ENCODE results near the gene MAK. TPM values are rescaled to one million over a fixed set of nuclear protein-coding genes. Genes with fewer than 3 reads are reported as not detected.
"Not testable (repeated sequence)": the region's sequence is repeated elsewhere in the genome, so short reads cannot be mapped to it uniquely, and the experiment has no call there.

MAK gene
- total RNA-seq, 2 experiments from 2014 or later = 0.10 TPM; not detected in 1

- ChIA-PET POLR2A (interaction anchor here (3.6 kb wide), 1 partner anchor 50 kb away, joined by 16 read pairs; the partner anchor contains the start of genes C6orf52 and PAK1IP1), CTCF (ENCODE audit: unreplicated experiment) (no interaction called here)
- H3K9me3 ChIP-seq (ENCODE audit: low read length) = no peaks in the 10 kb centered on the region
- no peaks in the 10 kb centered on the region for H3K9me2 ChIP-seq (ENCODE audit: insufficient read depth, low read length)
- peaks cover 29% of the 10 kb centered on the region for H3K79me2 ChIP-seq (ENCODE audit: insufficient read depth, low read depth, low read length)
- TF ChIP-seq CTCF (conservative IDR thresholded peaks at IDR 0.05; ENCODE audit: low read length) (no peak), EZH2phosphoT487 (IDR thresholded peaks at IDR 0.05; ENCODE audit: borderline replicate concordance, low read depth, low read length) (no peak)
- peaks cover 27% of the 10 kb centered on the region for H3K4me1 ChIP-seq (ENCODE audit: insufficient read depth, low read length, poor library complexity, severe bottlenecking)
- no peak overlapping the region for H3K4me2 ChIP-seq (ENCODE audit: low read length)
- no peak overlapping the region for H3K27ac ChIP-seq (ENCODE audit: low read depth, low read length, poor library complexity, severe bottlenecking)
- H4K20me1 ChIP-seq (ENCODE audit: insufficient read depth, low read length) = no peaks in the 10 kb centered on the region
- no TSS peak for BruUV-seq (replicated peaks)
- no peak overlapping the region for H3K4me3 ChIP-seq (ENCODE audit: low read depth, low read length, poor library complexity, severe bottlenecking)
- H3K36me3 ChIP-seq (ENCODE audit: insufficient read depth, low read length) = peaks cover 11% of the 10 kb centered on the region; the same call in 1 of the 2 replicates
- intact Hi-C loops (cut with micrococcal nuclease; ENCODE audit: unreplicated experiment) = loop anchor here (5.0 kb wide), 1 partner anchor 233 kb away; no protein-coding TSS in a partner anchor
- no peak overlapping the region for H2AFZ ChIP-seq (ENCODE audit: low read length)
- no peak for DNase-seq (ENCODE audit: low spot score)
Measured at GRCh38 chr6:10745116-10745515, 93.2 kb downstream of the MAK start.

GRCh38 chr6:10743515-10743914, 94.8 kb downstream of the MAK start:
- peaks cover 12% of the 10 kb centered on the region for H3K4me1 ChIP-seq (ENCODE audit: insufficient read depth, low read length, poor library complexity, severe bottlenecking)
- DNase-seq (ENCODE audit: low spot score) = no peak
- H3K79me2 ChIP-seq (ENCODE audit: insufficient read depth, low read depth, low read length) = peaks cover 13% of the 10 kb centered on the region
- H4K20me1 ChIP-seq (ENCODE audit: insufficient read depth, low read length) = no peaks in the 10 kb centered on the region
- H2AFZ ChIP-seq (ENCODE audit: low read length) = no peak overlapping the region
- TF ChIP-seq EZH2phosphoT487 (IDR thresholded peaks at IDR 0.05; ENCODE audit: borderline replicate concordance, low read depth, low read length) (no peak), CTCF (conservative IDR thresholded peaks at IDR 0.05; ENCODE audit: low read length) (no peak)
- BruUV-seq (replicated peaks) = no TSS peak
- intact Hi-C loops (cut with micrococcal nuclease; ENCODE audit: unreplicated experiment) = no loop called here
- no peaks in the 10 kb centered on the region for H3K9me2 ChIP-seq (ENCODE audit: insufficient read depth, low read length)
- CTCF ChIA-PET (ENCODE audit: unreplicated experiment) = no interaction called here
- H3K9me3 ChIP-seq (ENCODE audit: low read length) = no peaks in the 10 kb centered on the region
- no peak overlapping the region for H3K4me3 ChIP-seq (ENCODE audit: low read depth, low read length, poor library complexity, severe bottlenecking)
- POLR2A ChIA-PET = interaction anchor here (0.7 kb wide), 1 partner anchor 314 kb away, joined by 3 read pairs; no protein-coding TSS in a partner anchor
- H3K4me2 ChIP-seq (ENCODE audit: low read length) = no peak overlapping the region
- no peak overlapping the region for H3K27ac ChIP-seq (ENCODE audit: low read depth, low read length, poor library complexity, severe bottlenecking)
- no peaks in the 10 kb centered on the region for H3K36me3 ChIP-seq (ENCODE audit: insufficient read depth, low read length)

GRCh38 chr6:10742251-10742650, 96.1 kb downstream of the MAK start:
- no peaks in the 10 kb centered on the region for H3K9me2 ChIP-seq (ENCODE audit: insufficient read depth, low read length)
- H3K4me3 ChIP-seq (ENCODE audit: low read depth, low read length, poor library complexity, severe bottlenecking) = no peak overlapping the region
- intact Hi-C loops (cut with micrococcal nuclease; ENCODE audit: unreplicated experiment) = no loop called here
- BruUV-seq (replicated peaks) = no TSS peak
- TF ChIP-seq EZH2phosphoT487 (IDR thresholded peaks at IDR 0.05; ENCODE audit: borderline replicate concordance, low read depth, low read length) (no peak), CTCF (conservative IDR thresholded peaks at IDR 0.05; ENCODE audit: low read length) (no peak)
- no peak overlapping the region for H3K27ac ChIP-seq (ENCODE audit: low read depth, low read length, poor library complexity, severe bottlenecking)
- peaks cover 4% of the 10 kb centered on the region; the same call in 1 of the 2 replicates for H3K79me2 ChIP-seq (ENCODE audit: insufficient read depth, low read depth, low read length)
- DNase-seq (ENCODE audit: low spot score) = no peak
- no peak overlapping the region for H2AFZ ChIP-seq (ENCODE audit: low read length)
- no peaks in the 10 kb centered on the region for H4K20me1 ChIP-seq (ENCODE audit: insufficient read depth, low read length)
- H3K36me3 ChIP-seq (ENCODE audit: insufficient read depth, low read length) = no peaks in the 10 kb centered on the region
- peaks cover 11% of the 10 kb centered on the region for H3K4me1 ChIP-seq (ENCODE audit: insufficient read depth, low read length, poor library complexity, severe bottlenecking)
- CTCF ChIA-PET (ENCODE audit: unreplicated experiment) = no interaction called here
- no peak overlapping the region for H3K4me2 ChIP-seq (ENCODE audit: low read length)
- POLR2A ChIA-PET = no interaction called here
- no peaks in the 10 kb centered on the region for H3K9me3 ChIP-seq (ENCODE audit: low read length)

- CTCF ChIA-PET (ENCODE audit: unreplicated experiment); H3K4me2 ChIP-seq (ENCODE audit: low read length); BruUV-seq (replicated peaks); H2AFZ ChIP-seq (ENCODE audit: low read length); H3K9me2 ChIP-seq (ENCODE audit: insufficient read depth, low read length); H3K9me3 ChIP-seq (ENCODE audit: low read length); intact Hi-C loops (cut with micrococcal nuclease; ENCODE audit: unreplicated experiment); H3K36me3 ChIP-seq (ENCODE audit: insufficient read depth, low read length); H3K4me1 ChIP-seq (ENCODE audit: insufficient read depth, low read length, poor library complexity, severe bottlenecking); H3K79me2 ChIP-seq (ENCODE audit: insufficient read depth, low read depth, low read length); H3K27ac ChIP-seq (ENCODE audit: low read depth, low read length, poor library complexity, severe bottlenecking); H4K20me1 ChIP-seq (ENCODE audit: insufficient read depth, low read length); H3K4me3 ChIP-seq (ENCODE audit: low read depth, low read length, poor library complexity, severe bottlenecking); DNase-seq (ENCODE audit: low spot score); POLR2A ChIA-PET: not testable (repeated sequence)
Measured at GRCh38 chr6:10741643-10742042, 96.7 kb downstream of the MAK start.

Measured in OCI-LY7 (cell line).